Fibroblast of lung (primary cell): ENCODE data around the gene MICAL2. TPM values are rescaled to one million over a fixed set of nuclear protein-coding genes. Genes with fewer than 3 reads are reported as not detected.

Experiments
- DNase-seq, 2 donors: peaks; one replicate each; pipeline versions ENCODE4 v3.0.0 to v3.0.0-alpha.2; 2010; ENCODE audit warnings: low read depth in 2 of 2
- H2AFZ ChIP-seq: 2 replicates; pipeline ENCODE4 v1.5.1; 2012; ENCODE audit warnings: low read length, control low read depth, inconsistent platforms
- H3K27ac ChIP-seq: 2 replicates; pipeline ENCODE4 v1.5.1; 2011; ENCODE audit warnings: low read length, control low read depth; ENCODE audit not compliant: insufficient read depth
- H3K27me3 ChIP-seq: 2 replicates; pipeline ENCODE4 v1.5.1; 2011; ENCODE audit warnings: mild to moderate bottlenecking, low read length; ENCODE audit not compliant: control insufficient read depth, insufficient read depth
- H3K36me3 ChIP-seq: 2 replicates; pipeline ENCODE4 v1.5.1; 2011; ENCODE audit warnings: low read length; ENCODE audit not compliant: control insufficient read depth, insufficient read depth
- H3K4me1 ChIP-seq: 2 replicates; pipeline ENCODE4 v1.5.1; 2011; ENCODE audit warnings: low read length; ENCODE audit not compliant: control insufficient read depth, insufficient read depth; ENCODE audit errors: extremely low read depth
- H3K4me2 ChIP-seq: 2 replicates; pipeline ENCODE4 v1.5.1; 2011; ENCODE audit warnings: low read length, control low read depth; ENCODE audit not compliant: insufficient read depth; ENCODE audit errors: extremely low read depth
- H3K4me3 ChIP-seq, 4 experiments: fragments of 200-600 bp in 1 of 4; sonication (generic) in 1 of 4; replicated peaks in 1 of 4; 2 replicates each; pipeline ENCODE4 v1.5.1; 2011 to 2016; ENCODE audit warnings: low read length in 4 of 4, low read depth in 3 of 4, mild to moderate bottlenecking in 3 of 4, control low read depth in 2 of 4, inconsistent platforms in 1 of 4, mixed read lengths in 1 of 4; ENCODE audit not compliant: insufficient read depth in 1 of 4; ENCODE audit errors: control extremely low read depth in 1 of 4
- H3K79me2 ChIP-seq: 2 replicates; pipeline ENCODE4 v1.5.1; 2012; ENCODE audit warnings: mild to moderate bottlenecking, low read length, inconsistent platforms; ENCODE audit not compliant: control insufficient read depth, insufficient read depth
- H3K9ac ChIP-seq: 2 replicates; pipeline ENCODE4 v1.5.1; 2011; ENCODE audit warnings: mild to moderate bottlenecking, low read length, control low read depth; ENCODE audit not compliant: insufficient read depth
- H3K9me3 ChIP-seq: 2 replicates; pipeline ENCODE4 v1.5.1; 2012; ENCODE audit warnings: low read depth, low read length; ENCODE audit not compliant: control insufficient read depth, insufficient read depth
- H4K20me1 ChIP-seq: 2 replicates; pipeline ENCODE4 v1.5.1; 2011; ENCODE audit warnings: low read length; ENCODE audit not compliant: control insufficient read depth, insufficient read depth; ENCODE audit errors: extremely low read depth
- EZH2 ChIP-seq: IDR thresholded peaks from 2 replicates; pipeline ENCODE4 v1.5.1; 2012; ENCODE audit warnings: low read length, control low read depth, mild to moderate bottlenecking; ENCODE audit errors: missing control alignments
- polyA plus RNA-seq, 2 donors: library from polyadenylated mRNA; depleted of rRNA in 1 of 2; stranded (reverse) in 1 of 2; unstranded in 1 of 2; fragments of >200 nt; gene quantifications; 2 replicates each; pipeline ENCODE4 v1.2.1, GENCODE V29; 2011 to 2012; ENCODE audit warnings: missing spikeins in 1 of 2
- total RNA-seq: library from RNA; depleted of rRNA; stranded (reverse); fragments of >200 nt; gene quantifications from 2 replicates; pipeline ENCODE4 v1.2.1, GENCODE V29; 2014
- TF ChIP-seq, protein P1 (sequence below), 2 donors: IDR thresholded peaks in 1 of 2; conservative IDR thresholded peaks in 1 of 2; 1 replicate in 1 of 2; 2 replicates in 1 of 2; pipeline ENCODE4 v1.5.1; 2011 to 2012; ENCODE audit warnings: low read length in 2 of 2, control low read depth in 1 of 2, inconsistent platforms in 1 of 2, low read depth in 1 of 2, mild to moderate bottlenecking in 1 of 2

MICAL2 gene
- total and polyA plus RNA-seq, 2 donors (not counting 1 experiment from before 2014, with no cell fraction given) = 78.5 to 275 TPM

DNA sequence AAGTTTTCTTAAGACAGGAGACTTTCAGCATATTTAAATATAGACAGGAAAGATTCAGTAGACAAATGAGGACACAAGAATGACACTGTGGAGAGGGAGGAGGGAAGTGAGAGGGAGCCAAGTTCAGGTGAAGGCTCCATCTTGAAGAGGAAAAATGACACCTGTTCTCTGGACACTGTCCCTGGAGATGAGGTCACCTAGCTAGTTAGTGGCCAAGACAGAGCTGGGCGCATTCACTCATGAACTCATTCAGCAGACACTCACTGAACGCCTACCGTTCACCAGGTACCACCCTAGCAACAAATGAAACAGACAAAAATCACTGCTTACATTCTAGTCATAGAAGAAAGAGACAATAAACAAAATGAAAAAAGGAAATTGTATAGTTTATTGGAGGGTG, 163.7 kb downstream of the MICAL2 start:
- no peak overlapping the region for H3K27ac ChIP-seq
- H3K9me3 ChIP-seq = no peaks in the 10 kb centered on the region
- no peak overlapping the region for H3K4me2 ChIP-seq
- H3K27me3 ChIP-seq = no peaks in the 10 kb centered on the region
- no peaks in the 10 kb centered on the region for H3K36me3 ChIP-seq
- H3K4me1 ChIP-seq = peaks cover 7% of the 10 kb centered on the region
- H3K9ac ChIP-seq = no peak overlapping the region
- no peak overlapping the region for H2AFZ ChIP-seq
- no peak for DNase-seq
- H4K20me1 ChIP-seq = no peaks in the 10 kb centered on the region
- H3K79me2 ChIP-seq = no peaks in the 10 kb centered on the region
- TF ChIP-seq EZH2 = no peak
- no peak overlapping the region for H3K4me3 ChIP-seq

DNA sequence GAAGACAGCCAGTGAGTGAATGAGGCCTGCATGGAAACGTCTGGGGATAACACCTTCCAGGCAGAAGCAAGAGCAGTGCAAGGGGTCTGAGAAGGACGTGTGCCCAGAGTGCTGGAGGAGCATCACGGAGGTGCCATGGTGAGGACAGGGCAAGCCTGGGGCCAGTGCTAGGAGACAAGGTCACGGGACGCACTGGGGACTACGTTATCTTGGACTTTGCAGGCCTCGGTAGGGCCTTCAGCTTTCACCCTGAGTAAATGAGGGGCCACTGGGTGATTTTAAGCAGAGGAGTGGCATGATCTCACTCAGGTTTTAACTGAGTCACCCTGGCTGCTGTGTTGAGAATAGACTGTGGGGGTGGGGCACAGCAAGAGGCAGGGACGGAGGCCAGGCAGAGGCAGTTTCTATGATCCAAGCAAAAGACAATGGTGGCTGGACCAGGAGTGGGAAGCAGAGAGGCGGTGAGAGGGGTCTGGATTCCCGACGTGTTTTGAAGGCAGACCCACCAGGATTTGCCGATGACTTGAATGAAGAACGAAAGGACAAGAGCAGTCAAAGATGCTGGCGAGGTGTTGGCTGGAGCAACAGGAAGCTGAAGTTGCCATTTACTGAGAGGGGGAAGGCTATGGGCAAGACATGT, 164.3 kb downstream of the MICAL2 start:
- Histone ChIP-seq H3K36me3 (no peaks in the 10 kb centered on the region), H3K4me3 (no peak overlapping the region), H3K4me2 (no peak overlapping the region), H4K20me1 (no peaks in the 10 kb centered on the region), H3K27me3 (no peaks in the 10 kb centered on the region), H3K27ac (no peak overlapping the region), H2AFZ (no peak overlapping the region), H3K4me1 (peaks cover 2% of the 10 kb centered on the region), H3K9me3 (no peaks in the 10 kb centered on the region), H3K9ac (no peak overlapping the region), H3K79me2 (no peaks in the 10 kb centered on the region)
- TF ChIP-seq, protein P1, sequence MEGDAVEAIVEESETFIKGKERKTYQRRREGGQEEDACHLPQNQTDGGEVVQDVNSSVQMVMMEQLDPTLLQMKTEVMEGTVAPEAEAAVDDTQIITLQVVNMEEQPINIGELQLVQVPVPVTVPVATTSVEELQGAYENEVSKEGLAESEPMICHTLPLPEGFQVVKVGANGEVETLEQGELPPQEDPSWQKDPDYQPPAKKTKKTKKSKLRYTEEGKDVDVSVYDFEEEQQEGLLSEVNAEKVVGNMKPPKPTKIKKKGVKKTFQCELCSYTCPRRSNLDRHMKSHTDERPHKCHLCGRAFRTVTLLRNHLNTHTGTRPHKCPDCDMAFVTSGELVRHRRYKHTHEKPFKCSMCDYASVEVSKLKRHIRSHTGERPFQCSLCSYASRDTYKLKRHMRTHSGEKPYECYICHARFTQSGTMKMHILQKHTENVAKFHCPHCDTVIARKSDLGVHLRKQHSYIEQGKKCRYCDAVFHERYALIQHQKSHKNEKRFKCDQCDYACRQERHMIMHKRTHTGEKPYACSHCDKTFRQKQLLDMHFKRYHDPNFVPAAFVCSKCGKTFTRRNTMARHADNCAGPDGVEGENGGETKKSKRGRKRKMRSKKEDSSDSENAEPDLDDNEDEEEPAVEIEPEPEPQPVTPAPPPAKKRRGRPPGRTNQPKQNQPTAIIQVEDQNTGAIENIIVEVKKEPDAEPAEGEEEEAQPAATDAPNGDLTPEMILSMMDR (conservative IDR thresholded peaks at IDR 0.05 in 1 of 2, IDR thresholded peaks at IDR 0.05 in 1 of 2; ENCODE audit: low read depth in 1 of 2, low read length in 2 of 2) = no peak
- no peak for TF ChIP-seq EZH2
- peak; percentile 42 to 64 for DNase-seq

DNA sequence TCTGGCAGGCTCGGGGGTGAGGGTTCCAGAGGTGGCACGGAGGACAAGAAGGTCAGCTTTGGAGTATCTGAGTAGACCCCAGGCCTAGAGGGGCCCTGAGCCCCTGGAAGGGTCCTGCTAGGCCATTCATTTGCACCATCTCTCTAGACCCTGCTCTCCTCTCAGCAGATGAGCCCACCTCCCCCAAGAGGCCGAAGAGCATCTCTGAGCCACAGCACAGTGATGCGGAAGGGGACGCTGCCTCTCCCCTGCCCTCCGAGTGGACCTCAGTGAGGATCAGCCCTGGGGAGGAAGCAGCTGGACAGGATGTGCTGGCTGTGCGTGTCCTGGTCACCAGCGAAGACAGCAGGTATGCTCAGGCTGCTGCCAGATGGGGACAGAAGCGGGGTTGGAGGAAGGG, 165.4 kb downstream of the MICAL2 start:
- Histone ChIP-seq H2AFZ (no peak overlapping the region), H4K20me1 (no peaks in the 10 kb centered on the region), H3K4me3 (no peak overlapping the region), H3K36me3 (no peaks in the 10 kb centered on the region), H3K79me2 (no peaks in the 10 kb centered on the region), H3K4me2 (no peak overlapping the region), H3K4me1 (peaks cover 2% of the 10 kb centered on the region), H3K9me3 (no peaks in the 10 kb centered on the region), H3K9ac (no peak overlapping the region), H3K27ac (no peak overlapping the region), H3K27me3 (no peaks in the 10 kb centered on the region)
- TF ChIP-seq, protein P1 (conservative IDR thresholded peaks at IDR 0.05 in 1 of 2, IDR thresholded peaks at IDR 0.05 in 1 of 2; ENCODE audit: low read depth in 1 of 2, low read length in 2 of 2) = no peak
- no peak for TF ChIP-seq EZH2
- no peak for DNase-seq
